Effector memory CD8-positive, alpha-beta T cell (primary cell): ENCODE results near the gene ADAM23.
A peak's percentile ranks its signal among the peaks of the same experiment; 100 is the strongest.

Experiments used
- ATAC-seq: fragments of 150-1000 bp; cut with Tn5 transposase; replicated peaks from 2 replicates; pipeline ENCODE4 v1.10.0; 2021; ENCODE audit warnings: mild to moderate bottlenecking, moderate library complexity
- DNase-seq, 3 experiments: peaks; one replicate each; pipeline ENCODE4 v3.0.0; 2021
- H3K27ac Mint-ChIP-seq, 2 donors: one replicate each; pipeline ENCODE4 v1.8.0; 2022; ENCODE audit warnings: mild to moderate bottlenecking in 2 of 2, mixed read lengths in 2 of 2, moderate library complexity in 2 of 2
- H3K27me3 Mint-ChIP-seq, 2 donors: one replicate each; pipeline ENCODE4 v1.8.0; 2022; ENCODE audit warnings: mixed read lengths in 2 of 2
- H3K36me3 Mint-ChIP-seq: one replicate; pipeline ENCODE4 v1.8.0; 2022; ENCODE audit warnings: mild to moderate bottlenecking, moderate library complexity, mixed read lengths; ENCODE audit not compliant: insufficient read depth
- H3K4me1 Mint-ChIP-seq, 2 donors: one replicate each; pipeline ENCODE4 v1.8.0; 2022; ENCODE audit warnings: low read depth in 2 of 2, mixed read lengths in 2 of 2
- H3K4me3 Mint-ChIP-seq, 2 donors: one replicate each; pipeline ENCODE4 v1.8.0; 2022; ENCODE audit warnings: mild to moderate bottlenecking in 2 of 2, mixed read lengths in 2 of 2, moderate library complexity in 2 of 2
- H3K9me3 Mint-ChIP-seq, 2 donors: one replicate each; pipeline ENCODE4 v1.8.0; 2022; ENCODE audit warnings: mixed read lengths in 2 of 2

Gene ADAM23

DNA sequence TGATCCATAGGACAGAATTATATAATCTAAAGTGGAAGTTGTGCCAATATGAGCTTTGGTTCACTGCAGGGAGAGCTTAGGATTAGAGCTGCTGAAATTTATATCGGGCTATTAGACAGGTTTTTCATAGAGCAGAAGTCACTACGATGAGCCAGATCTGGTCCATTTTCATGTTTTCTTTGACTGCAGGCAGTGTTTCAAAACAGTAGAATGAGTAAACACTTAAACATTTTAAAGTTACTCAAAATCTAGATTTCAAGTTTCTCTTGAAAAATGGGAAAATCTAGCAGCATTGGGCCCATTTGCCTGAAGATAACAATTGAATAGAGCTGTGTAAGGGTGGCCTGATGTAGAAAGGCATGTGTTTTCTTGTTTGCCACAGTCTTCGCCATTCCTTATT is 14.5 kb upstream of the ADAM23 start:
- ATAC-seq (no peak), DNase-seq (no peak)
- Mint-ChIP-seq H3K36me3 (no peaks in the 10 kb centered on the region), H3K27ac (no peak overlapping the region), H3K27me3 (no peaks in the 10 kb centered on the region), H3K4me1 (no peaks in the 10 kb centered on the region), H3K4me3 (no peak overlapping the region), H3K9me3 (no peaks in the 10 kb centered on the region)

DNA sequence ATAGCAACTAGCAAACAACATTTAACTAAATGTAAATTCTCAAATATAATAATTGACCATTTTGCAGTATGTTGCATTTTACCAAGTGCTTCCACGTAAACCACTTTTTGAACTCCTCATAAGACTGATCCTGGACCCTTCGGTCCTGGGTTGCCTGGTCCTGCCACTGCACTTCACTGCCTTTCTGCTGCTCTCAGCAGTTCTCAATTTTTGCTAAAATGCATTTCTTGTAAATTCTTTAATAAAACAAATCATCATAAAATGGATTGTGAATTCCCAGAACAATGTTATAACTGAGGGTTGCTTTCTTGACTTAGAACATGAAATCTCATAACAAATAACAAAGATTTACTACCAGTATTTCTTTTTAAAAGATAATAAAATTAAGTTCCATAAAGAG is 12.9 kb upstream of the ADAM23 start:
- H3K4me1 Mint-ChIP-seq: no peaks in the 10 kb centered on the region
- no peak for ATAC-seq
- H3K27ac Mint-ChIP-seq: no peak overlapping the region
- no peak for DNase-seq
- no peaks in the 10 kb centered on the region for H3K36me3 Mint-ChIP-seq
- no peaks in the 10 kb centered on the region for H3K27me3 Mint-ChIP-seq
- no peak overlapping the region for H3K4me3 Mint-ChIP-seq
- no peaks in the 10 kb centered on the region for H3K9me3 Mint-ChIP-seq

DNA sequence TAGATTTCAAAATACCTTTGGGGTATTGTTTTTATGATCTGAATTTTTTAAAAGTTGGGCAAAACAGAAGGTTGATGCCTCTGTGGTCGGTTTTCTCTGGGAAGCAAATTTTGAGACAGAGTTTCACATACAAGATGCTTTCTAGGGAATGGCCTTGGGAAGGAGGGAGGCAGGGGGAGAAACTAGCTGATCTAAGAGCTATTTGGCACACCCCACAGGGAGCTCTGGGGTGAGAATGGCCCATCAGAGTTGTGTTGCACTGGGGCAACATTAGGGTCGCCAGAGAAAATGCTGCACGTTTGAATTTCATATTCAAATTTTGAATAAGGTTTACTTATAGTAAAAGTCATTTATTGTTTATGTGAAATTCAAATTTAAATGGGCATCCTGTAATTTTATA is 11.9 kb upstream of the ADAM23 start:
- no peak overlapping the region for H3K4me3 Mint-ChIP-seq
- DNase-seq (no peak), ATAC-seq (no peak)
- H3K36me3 Mint-ChIP-seq: no peaks in the 10 kb centered on the region
- H3K4me1 Mint-ChIP-seq: no peaks in the 10 kb centered on the region
- no peaks in the 10 kb centered on the region for H3K9me3 Mint-ChIP-seq
- no peak overlapping the region for H3K27ac Mint-ChIP-seq
- no peaks in the 10 kb centered on the region for H3K27me3 Mint-ChIP-seq

DNA sequence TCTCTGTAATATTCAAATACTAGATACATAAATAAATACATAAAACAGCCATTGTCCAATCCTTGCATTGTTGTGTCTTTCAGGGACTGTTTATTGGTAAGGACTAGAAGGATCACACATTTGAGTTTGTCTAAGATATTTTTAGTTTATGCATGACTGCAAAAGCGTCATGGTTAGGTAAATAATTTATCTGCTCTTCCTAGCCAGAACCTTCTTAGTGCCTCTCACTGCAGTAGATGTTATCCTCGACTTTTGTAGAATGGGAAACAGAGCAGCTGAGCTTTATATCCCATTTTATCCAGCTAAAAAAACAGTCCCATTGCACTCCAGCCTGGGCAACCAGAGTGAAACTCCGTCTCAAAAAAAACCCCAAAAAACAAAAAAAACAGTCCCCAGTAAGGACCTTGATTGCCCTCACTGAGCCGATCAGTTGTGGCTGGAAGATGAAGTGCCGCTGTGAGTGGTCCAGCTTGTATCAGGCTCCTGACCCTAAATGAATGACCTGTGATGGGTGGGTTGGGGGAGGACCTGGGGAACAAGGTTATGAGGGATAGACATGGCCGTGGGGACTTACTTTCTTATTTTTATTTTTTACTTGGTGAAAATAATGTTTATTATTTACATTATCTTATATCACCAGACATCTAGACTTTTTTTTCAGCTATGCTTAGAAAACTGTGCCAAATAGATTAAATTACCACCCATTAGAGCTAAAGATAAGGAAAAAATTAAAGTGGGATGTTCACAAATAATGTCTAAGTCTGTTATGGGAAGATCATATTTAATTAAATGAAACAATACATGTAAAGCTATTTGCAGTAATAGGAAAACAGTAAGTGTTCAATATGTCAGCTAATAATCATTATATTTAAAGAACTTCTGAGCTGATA is 10.9 kb upstream of the ADAM23 start:
- H3K9me3 Mint-ChIP-seq: no peaks in the 10 kb centered on the region
- H3K27me3 Mint-ChIP-seq: no peaks in the 10 kb centered on the region
- no peaks in the 10 kb centered on the region for H3K36me3 Mint-ChIP-seq
- ATAC-seq (no peak), DNase-seq (no peak)
- H3K4me1 Mint-ChIP-seq: no peaks in the 10 kb centered on the region
- H3K27ac Mint-ChIP-seq: no peak overlapping the region
- H3K4me3 Mint-ChIP-seq: no peak overlapping the region

DNA sequence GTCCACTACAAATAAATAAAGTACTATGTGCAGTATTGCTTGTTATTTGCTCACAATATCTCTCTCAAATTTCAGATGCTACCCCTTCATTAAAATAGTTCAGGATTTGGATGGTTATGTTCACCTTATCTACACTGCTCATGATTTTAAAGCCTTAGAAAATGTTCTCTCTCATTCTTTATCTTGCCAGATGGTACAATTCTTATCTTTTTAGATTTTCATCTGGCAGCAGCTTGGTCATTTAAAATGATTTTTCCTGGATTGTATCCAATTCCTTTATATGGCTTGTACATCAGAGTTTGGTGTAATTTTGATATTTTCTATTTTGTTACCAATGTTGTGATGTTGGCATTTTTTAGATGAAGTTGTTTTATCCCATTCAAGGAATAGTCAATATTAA is 10.1 kb upstream of the ADAM23 start:
- Mint-ChIP-seq H3K4me3 (no peak overlapping the region), H3K4me1 (no peaks in the 10 kb centered on the region), H3K27ac (no peak overlapping the region), H3K9me3 (no peaks in the 10 kb centered on the region), H3K36me3 (no peaks in the 10 kb centered on the region), H3K27me3 (no peaks in the 10 kb centered on the region)
- ATAC-seq (no peak), DNase-seq (no peak)

DNA sequence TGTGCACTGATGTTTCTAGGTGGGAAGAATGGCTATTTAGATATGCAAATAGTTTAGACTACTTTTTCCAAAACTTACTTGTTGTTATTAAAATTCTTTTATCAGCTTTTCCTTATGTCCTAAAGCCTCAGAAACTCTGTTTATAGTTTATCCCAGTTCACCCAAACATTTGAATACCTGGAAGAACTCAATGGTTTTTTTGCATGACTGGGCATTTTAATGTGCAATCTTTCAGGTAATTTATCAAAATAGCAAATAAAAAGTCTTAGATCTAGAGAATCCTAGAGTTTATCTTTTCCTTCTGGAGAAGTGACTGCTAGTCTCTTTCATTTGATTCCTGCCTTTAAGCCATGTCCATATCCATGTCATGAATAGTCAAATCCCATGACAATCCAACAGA is 9.6 kb upstream of the ADAM23 start:
- ATAC-seq (no peak), DNase-seq (no peak)
- H3K4me1 Mint-ChIP-seq: no peaks in the 10 kb centered on the region
- H3K36me3 Mint-ChIP-seq: no peaks in the 10 kb centered on the region
- H3K27ac Mint-ChIP-seq: no peak overlapping the region
- no peaks in the 10 kb centered on the region for H3K9me3 Mint-ChIP-seq
- H3K4me3 Mint-ChIP-seq: no peak overlapping the region
- H3K27me3 Mint-ChIP-seq: no peaks in the 10 kb centered on the region

DNA sequence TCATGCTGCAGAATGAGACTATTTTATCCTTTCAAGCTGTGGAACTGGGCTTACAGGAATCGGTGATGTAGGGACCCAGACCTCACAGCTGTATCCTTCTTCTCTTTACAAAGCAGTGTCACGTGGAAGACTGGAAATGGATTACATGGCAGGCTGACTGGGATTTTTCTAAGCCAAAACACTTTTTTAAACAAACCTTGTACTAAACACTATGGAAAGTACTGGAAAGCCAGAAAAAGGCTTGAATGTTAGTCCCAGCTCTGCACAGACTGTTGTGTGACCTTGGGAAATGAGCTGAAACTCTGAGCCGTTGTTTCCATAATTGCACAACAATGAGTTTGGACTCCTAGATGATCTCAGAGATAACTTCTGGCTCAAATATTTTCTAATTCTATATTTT is 7.6 kb upstream of the ADAM23 start:
- Mint-ChIP-seq H3K4me1 (no peaks in the 10 kb centered on the region), H3K9me3 (no peaks in the 10 kb centered on the region), H3K27ac (no peak overlapping the region), H3K27me3 (peaks cover 11 to 12% of the 10 kb centered on the region in 2 donors), H3K36me3 (no peaks in the 10 kb centered on the region), H3K4me3 (no peak overlapping the region)
- DNase-seq (no peak), ATAC-seq (no peak)

DNA sequence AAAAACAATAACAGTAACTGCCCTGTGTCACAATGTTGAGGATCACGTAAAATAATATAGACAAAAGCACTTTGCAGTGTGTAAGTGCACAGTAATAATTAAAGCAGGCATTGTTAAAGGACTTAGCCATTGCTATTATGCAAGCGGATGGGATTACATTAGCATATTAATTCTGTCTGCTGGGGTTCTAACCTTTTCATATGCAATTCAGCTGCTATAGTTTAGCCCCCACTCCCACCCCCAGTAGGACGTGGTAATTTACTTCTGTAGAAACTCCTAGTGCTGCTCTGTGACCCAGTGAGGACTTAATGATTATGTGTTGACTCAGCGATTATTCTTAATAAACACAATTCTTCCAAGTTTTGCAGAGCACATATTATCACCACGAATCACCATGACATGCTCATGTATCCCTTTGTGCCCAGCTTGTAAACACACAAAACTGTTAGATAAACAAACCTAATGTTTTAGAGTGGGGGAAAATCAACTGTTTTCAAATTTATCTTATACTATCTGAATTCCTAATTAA is 5.1 kb upstream of the ADAM23 start:
- Mint-ChIP-seq H3K9me3 (no peaks in the 10 kb centered on the region), H3K27me3 (peaks cover 31 to 35% of the 10 kb centered on the region in 2 donors), H3K36me3 (no peaks in the 10 kb centered on the region), H3K4me3 (no peak overlapping the region), H3K27ac (no peak overlapping the region), H3K4me1 (no peaks in the 10 kb centered on the region)
- DNase-seq: no peak
- ATAC-seq: no peak

DNA sequence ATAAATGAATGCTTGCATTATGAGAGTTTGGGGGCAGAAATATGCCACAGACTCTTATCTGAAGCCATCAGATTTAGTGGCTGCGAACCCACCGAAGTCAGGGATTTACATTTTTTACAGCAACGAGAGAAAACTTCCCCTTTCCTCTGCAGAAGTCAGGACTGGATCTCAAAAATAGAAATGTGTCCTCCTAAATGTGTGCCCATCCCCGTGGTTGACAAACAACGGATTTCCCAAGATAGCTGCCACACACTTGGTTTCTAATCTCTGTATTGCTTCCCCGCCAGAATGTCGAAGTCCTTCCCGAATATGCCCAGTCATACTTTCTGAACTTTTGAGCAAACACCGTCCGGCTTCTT is 879 bp upstream of the ADAM23 start:
- H3K27me3 Mint-ChIP-seq: peaks cover 53 to 59% of the 10 kb centered on the region in 2 donors
- H3K4me1 Mint-ChIP-seq: peaks cover 4 to 5% of the 10 kb centered on the region in 2 donors
- ATAC-seq: no peak
- no peak overlapping the region for H3K27ac Mint-ChIP-seq
- H3K4me3 Mint-ChIP-seq: peak overlapping the region; percentile 13 to 55
- no peaks in the 10 kb centered on the region for H3K36me3 Mint-ChIP-seq
- H3K9me3 Mint-ChIP-seq: no peaks in the 10 kb centered on the region
- DNase-seq: no peak

DNA sequence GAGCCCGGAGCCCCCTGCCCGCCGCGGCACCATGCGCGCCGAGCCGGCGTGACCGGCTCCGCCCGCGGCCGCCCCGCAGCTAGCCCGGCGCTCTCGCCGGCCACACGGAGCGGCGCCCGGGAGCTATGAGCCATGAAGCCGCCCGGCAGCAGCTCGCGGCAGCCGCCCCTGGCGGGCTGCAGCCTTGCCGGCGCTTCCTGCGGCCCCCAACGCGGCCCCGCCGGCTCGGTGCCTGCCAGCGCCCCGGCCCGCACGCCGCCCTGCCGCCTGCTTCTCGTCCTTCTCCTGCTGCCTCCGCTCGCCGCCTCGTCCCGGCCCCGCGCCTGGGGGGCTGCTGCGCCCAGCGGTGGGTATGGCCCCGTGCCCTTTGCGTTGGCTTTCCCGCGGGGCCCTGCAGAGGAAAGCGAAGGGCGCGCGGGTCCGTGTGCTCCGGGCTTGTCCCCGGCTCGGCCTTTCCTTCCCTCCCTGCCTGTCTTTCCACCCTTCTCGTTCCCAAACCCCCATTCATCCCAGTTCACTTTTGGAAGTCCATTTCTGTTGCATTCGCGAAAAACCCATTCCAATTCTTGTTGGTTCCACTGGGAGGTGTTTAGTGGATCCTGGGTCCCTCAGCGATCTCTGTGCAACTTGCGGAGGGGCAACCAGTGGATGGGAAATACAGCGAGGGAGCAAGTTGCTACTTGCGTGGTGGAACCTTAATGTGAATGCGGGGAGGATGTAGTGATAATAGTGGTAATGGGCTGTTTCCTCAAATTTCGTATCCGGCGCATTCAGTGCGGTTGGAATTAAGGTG is 599 bp downstream of the ADAM23 start:
- peaks cover 5% of the 10 kb centered on the region in 2 donors for H3K4me1 Mint-ChIP-seq
- H3K27me3 Mint-ChIP-seq: peaks cover 57 to 74% of the 10 kb centered on the region in 2 donors
- H3K9me3 Mint-ChIP-seq: no peaks in the 10 kb centered on the region
- H3K27ac Mint-ChIP-seq: no peak overlapping the region
- ATAC-seq (no peak), DNase-seq (no peak)
- H3K36me3 Mint-ChIP-seq: no peaks in the 10 kb centered on the region
- peak overlapping the region; percentile 63 to 69 for H3K4me3 Mint-ChIP-seq

DNA sequence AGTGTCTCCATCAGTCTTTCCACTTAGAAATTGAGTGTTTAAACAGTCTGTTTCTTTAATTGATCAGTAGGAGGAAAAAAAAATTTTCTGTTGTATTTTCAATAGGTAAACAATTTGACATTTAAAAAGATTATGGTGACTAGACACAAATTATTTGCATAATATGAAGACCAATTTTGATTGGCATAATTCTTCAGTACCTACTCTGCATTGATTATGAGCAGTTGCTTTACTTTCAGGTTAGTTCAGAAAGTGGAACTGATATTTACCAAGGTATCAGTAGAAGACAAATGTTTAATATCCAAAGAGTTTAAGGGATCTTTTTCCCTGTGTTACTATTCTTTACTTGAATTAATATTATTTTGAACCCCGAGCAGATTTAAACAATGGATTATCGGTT is 2.6 kb downstream of the ADAM23 start:
- no peak for ATAC-seq
- H3K4me1 Mint-ChIP-seq: peaks cover 5% of the 10 kb centered on the region in 2 donors
- peaks cover 48 to 71% of the 10 kb centered on the region in 2 donors for H3K27me3 Mint-ChIP-seq
- DNase-seq: no peak
- no peak overlapping the region for H3K4me3 Mint-ChIP-seq
- no peaks in the 10 kb centered on the region for H3K9me3 Mint-ChIP-seq
- H3K36me3 Mint-ChIP-seq: no peaks in the 10 kb centered on the region
- no peak overlapping the region for H3K27ac Mint-ChIP-seq

DNA sequence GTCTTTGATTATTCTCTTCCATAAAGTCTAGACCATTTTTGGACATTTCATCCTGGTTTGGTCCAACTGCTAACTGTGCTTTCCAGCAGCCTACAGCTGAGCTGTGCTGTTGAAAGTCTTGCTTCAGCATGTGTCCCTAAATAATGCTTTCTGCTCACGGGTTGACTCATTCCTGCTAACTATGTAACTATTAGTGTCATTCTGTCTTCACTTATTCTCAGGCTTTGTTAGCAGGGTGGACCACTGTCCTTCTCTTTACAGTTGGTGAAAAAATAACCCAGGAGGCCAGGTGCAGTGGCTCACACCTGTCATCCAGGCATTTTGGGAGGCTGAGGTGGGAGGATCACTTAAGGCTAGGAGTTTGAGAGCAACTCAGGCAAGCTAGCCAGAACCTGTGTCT is 8.9 kb downstream of the ADAM23 start:
- no peak overlapping the region for H3K27ac Mint-ChIP-seq
- peaks cover 0 to 2% of the 10 kb centered on the region in 2 donors for H3K4me1 Mint-ChIP-seq
- H3K4me3 Mint-ChIP-seq: no peak overlapping the region
- peaks cover 13 to 34% of the 10 kb centered on the region in 2 donors for H3K27me3 Mint-ChIP-seq
- H3K36me3 Mint-ChIP-seq: no peaks in the 10 kb centered on the region
- no peaks in the 10 kb centered on the region for H3K9me3 Mint-ChIP-seq
- ATAC-seq: no peak
- DNase-seq: no peak

DNA sequence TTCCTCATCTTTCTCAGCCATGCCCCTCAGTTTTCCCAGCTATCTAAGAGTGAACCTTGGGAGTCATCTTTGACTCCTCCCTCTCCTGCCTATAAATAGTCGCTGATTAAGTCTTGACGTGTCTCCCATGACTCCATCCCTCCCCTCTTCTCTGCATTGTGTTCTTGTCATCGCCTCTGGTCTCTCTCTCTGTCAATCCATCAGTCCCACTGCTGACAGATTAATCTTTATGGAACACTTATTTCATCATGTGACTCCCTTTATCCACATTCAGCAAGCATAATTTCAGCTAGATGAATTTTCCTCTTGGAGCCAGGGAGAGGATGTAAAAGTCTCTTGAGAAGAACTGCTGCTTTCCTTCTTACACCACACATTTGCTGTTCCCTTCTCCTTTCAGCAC is 9.4 kb downstream of the ADAM23 start:
- Mint-ChIP-seq H3K9me3 (no peaks in the 10 kb centered on the region), H3K27ac (no peak overlapping the region), H3K27me3 (peaks cover 13 to 31% of the 10 kb centered on the region in 2 donors), H3K36me3 (no peaks in the 10 kb centered on the region), H3K4me3 (no peak overlapping the region), H3K4me1 (peaks cover 0 to 2% of the 10 kb centered on the region in 2 donors)
- no peak for DNase-seq
- no peak for ATAC-seq
